HL-60/S4 (cell line): ENCODE results near the gene MEGF10.

Experiments
- in situ Hi-C: fragments of 300-500 bp; cut with MboI; formaldehyde crosslinking; loops from 2 replicates; pipeline ENCODE4 v1.14.3; 2022; ENCODE audit warnings: low sequenced_read_pairs

The MEGF10 gene

DNA sequence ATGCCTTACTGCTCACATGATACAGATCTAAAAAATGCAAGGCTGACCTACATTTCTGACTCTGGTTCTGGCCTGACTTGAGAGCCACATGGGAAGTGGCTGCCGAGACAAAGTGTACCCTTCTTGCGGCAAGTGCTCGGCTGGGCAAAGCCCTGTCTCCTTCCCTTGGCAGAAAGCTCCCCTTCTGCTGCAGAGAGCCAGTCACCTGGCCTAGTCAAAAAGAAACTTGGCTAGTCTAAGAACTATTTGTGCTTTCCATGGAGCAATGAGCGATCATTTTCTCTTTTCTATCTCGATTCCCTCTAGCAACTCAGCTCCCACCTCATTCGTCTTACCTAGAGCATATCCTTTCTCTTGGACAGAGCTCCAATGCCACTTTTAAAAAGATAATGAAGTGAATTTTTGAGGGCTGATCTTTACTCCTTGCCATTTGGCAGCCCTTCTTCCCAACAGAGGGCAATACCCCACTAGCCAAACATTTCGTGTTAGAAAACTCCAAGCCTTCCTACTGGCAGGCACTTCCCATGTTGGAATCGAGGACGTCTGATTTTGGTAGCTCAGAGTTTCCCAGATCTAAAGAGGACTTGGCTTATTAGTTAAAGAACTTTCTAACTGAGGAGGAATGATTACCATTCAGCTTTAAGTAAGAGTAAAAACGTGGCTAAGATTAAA is 118.8 kb downstream of the MEGF10 start:
- in situ Hi-C loops, result no loop called here

DNA sequence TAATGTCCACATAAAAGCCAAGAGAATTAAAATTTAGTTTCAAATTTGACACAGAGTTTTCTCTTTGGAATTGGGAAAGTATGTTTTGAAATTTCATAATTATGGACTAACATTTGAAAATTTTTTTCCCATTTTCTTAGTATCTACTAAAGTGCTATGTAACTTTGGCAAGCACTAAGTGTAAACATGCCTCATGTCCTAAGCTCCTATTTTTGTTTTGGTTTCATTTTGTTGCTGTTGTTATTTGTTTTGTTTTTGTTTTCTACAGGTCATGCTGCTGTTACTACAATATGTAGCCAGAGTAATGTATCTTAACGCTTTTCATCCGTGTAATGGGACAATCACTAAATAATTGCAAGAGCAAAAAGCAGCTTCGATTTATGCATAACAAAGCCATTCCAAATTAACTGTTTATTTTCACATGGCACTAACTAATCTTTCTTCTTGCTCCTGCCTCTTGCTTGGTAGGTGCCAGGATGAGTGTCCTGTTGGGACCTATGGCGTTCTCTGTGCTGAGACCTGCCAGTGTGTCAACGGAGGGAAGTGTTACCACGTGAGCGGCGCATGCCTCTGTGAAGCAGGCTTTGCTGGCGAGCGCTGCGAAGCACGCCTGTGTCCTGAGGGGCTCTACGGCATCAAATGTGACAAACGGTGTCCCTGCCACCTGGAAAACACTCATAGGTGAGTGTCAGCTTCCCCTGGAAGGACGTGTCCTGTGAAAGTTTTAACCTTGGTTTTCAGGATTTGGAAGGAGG is 119.5 kb downstream of the MEGF10 start:
- in situ Hi-C loops, result no loop called here

DNA sequence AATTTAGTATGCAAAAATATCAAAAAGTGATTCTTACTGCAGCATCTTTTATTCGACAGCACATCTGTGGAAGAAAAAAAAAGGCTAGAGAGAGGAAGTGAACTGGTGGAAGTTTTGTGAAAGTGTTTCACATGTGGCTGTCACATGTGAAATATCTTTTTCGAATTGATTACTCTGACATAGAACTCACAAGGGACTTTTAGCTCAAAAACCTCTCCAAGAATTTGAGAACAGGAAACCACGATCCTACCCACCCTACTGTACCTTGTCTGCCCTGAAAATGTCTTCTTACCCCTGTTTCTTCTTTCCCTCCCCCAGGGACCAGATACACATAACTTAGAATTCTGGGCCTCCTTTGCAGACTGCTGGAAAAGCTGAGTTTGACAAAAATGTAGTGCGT is 120.4 kb downstream of the MEGF10 start:
- in situ Hi-C loops, result no loop called here

DNA sequence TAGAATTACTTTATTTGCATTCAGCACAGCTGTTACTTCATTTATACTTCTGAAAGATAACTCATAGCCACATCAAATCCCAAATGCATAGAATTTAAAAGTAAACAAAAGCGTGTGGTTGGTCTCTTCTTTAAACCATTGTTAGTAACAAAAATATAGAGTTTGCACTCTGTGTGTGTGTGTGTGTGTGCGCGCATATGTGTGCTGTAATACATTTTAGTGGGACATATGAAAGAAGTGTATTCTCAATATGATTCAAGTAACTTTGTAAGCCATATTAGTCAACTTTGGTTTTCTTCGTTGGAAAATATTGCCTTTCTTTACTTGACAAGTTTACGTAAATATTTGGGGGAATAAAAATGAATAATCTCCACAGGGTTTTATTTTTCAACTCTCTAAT is 120.8 kb downstream of the MEGF10 start:
- in situ Hi-C loops, result no loop called here

DNA sequence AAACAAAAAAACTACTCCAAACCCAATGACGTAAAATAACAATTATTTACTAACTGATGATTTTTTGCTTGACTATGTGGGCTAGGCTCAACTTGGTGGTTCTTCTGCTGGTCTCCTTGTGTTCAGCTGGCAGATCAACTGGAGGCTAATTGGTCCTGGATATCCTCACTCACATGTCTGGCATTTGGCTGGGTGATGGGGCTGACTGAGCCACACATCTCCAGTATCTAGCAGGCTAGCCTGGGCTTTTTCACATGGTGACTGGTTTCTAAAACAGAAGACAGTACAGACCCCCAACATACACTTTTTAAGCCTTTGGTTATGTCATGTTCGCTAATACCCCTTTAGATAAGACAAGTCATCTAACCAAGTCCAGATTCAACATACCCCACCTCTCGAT is 122.1 kb downstream of the MEGF10 start:
- in situ Hi-C loops, result no loop called here

DNA sequence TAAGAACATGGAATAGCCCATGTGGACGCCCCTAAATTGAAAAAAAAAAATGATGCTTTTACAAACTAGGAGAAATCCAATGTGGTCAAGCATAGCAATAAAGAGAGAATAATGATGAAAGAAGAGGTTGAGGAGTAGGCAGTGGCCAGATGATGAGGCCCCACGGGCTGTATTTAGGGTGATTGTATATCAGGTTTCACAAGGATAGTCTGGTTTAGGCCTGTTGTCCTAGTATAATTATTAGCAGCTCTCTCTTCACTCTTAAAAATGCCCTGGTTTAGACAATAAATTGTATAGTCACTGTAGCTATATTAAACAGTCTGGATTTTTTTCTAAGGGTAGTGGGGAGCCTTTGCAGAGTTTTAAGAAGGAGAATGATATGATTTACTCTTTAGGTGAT is 124.4 kb downstream of the MEGF10 start:
- in situ Hi-C loops, result no loop called here

DNA sequence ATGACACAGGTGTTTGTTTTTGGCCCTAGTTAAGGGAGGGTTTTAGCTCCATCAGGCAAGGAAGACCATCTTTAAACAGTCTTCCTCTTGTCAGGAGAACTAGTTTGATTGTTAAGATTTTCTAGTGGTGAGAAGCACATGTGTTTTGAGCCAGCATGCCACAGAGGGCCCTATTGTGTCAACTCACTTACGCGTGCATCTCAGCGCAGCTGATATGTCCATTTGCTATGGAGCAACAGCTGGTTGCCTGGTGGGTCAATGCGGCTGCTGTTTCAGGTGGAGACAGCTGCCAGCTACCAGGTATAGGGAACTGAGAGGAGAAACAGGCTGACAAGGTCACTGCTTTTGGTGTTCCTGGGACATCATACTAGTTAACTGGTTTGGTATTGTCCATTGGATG is 126.3 kb downstream of the MEGF10 start:
- in situ Hi-C loops, result no loop called here

DNA sequence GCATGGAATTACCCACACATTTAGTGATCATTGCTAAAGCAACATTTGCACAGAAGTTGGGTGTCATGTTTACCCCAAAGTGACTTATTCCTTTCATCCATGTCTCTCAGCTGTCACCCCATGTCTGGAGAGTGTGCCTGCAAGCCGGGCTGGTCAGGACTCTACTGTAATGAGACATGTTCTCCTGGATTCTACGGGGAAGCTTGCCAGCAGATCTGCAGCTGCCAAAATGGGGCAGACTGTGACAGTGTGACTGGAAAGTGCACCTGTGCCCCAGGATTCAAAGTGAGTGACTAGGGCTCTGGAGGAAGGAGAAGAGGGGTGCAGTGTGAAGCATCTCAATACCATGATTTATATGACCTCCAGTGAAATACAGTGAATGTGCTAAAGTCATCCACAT is 126.9 kb downstream of the MEGF10 start:
- in situ Hi-C loops, result no loop called here

DNA sequence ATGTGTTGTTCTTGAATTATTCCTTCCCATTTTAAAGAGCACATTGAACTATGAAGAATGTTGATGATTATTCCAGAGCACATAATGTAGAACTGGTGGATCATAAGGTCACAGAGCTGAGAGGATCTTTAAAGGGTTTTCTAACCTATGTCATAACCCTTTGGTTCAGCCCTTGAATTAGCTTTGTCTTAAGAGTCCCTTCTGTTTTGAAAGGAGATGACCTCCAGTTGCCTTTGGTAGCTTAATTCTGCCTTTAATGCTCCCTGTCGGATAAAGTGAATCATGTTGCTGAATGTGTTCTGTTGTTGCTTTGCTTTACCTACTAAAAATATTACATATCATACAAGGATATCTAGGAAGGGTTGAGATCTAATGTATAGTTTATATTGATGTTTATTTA is 127.8 kb downstream of the MEGF10 start:
- in situ Hi-C loops, result no loop called here

DNA sequence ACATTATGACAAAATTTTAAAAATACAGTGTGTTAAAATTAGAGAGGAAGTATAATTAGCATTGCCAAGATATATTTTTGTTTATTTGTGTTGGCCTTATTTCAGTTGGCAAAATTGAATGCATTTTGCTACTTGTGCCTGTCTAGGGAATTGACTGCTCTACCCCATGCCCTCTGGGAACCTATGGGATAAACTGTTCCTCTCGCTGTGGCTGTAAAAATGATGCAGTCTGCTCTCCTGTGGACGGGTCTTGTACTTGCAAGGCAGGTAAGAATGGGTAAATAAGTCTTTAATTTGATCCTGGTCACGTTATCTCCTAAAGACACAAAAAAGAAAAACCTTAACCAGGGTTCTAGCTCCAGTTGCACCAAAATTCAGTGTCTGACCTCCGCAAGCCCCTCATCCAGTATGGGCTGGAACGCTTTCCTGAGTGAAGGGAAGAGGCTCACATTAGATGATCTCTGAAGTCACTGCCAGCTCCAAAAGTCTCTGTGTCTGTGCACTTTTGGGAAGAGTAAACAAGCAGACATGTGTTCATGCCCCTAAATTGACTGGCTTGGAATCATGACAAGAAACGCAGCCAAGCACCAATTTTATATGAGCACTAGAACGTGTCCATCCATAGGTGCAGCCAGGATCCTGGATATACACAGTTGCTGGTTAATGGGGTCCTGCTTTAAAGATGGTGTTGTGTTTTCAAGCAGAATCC is 128.5 kb downstream of the MEGF10 start:
- in situ Hi-C loops, result no loop called here

DNA sequence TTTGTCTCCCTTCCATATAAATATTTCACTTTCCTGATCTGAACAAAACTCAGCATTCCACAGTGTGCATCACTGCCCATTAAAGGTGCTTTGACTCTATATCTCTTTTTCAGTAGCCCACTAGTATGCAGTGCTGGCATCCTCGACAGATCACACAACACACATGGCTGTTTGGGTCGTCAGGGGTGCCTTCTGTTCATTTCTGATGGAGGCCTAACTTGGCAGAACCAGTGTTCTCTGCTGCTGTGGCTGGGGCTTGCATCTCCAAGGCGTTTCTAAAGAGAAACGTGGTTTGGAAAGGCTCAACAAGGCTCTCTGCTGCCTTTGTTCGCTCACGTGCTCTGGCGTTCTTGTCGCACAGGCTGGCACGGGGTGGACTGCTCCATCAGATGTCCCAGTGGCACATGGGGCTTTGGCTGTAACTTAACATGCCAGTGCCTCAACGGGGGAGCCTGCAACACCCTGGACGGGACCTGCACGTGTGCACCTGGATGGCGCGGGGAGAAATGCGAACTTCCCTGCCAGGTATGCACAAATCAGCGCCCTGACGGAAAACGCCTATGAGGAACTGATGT is 129.2 kb downstream of the MEGF10 start:
- in situ Hi-C loops, result no loop called here

DNA sequence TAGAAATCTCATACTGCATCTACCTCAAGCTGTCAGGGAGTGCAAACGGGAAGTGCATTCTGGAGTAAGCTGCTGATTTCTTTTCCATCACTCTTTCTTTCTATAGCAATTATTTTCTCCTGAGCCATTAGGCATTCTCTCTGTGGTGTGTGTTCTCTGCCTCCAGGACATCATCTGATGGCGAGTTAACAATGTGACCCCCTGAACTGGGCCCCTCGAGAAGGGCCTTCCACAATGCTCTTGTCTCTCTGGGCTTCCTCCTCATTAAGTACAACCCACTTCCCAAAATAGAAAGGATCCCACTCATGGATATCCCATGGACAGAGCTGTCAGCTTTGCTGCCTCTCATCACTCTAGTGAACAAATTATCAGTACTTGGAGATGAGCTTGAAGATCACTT is 130.2 kb downstream of the MEGF10 start:
- in situ Hi-C loops, result no loop called here

DNA sequence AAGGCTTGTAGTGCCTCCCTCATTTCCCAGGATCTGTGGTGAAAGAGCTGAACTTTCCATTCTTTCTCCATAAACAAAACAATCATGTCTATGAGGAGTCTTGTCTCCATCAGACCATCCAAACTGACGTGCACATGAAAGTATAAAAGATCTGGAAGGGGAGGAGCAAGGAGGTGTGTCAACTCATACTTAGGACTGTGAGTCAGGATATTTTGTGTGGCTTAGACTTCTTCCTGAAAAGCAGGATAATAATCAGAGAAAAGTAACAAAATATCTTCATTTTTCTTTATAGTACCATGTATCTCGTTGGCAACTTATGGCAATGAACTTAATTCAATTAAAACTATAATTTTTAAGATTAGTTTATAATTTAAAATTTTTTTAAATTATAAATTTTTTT is 130.9 kb downstream of the MEGF10 start:
- in situ Hi-C loops, result no loop called here

DNA sequence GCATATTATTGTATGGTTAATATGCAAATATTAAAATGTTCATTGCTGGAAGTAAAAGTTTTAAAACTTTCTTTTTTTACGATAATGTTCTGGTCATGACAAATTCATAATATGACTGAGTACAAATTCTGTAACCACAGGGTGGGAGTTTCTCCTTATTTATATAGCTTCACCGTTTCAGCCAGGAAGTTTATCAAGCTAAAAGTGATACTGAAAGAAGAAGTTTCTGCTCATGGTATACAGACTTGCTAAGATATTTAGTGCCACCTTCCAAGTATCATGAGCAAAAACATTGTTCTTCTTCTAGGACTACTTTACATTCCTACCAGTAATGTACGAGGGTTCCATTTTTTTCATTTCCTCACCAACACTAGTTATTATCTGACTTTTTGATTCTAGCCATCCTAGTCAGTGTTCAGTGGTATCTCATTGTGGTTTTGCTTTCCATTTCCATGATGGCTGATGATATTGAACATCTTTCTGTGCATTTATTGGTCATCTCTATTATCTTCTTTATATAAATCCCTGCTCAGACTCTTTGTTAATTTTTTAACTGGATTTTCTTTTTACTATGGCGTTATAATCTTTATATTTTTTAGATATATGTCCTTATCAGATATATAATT is 132.7 kb downstream of the MEGF10 start:
- in situ Hi-C loops, result no loop called here

DNA sequence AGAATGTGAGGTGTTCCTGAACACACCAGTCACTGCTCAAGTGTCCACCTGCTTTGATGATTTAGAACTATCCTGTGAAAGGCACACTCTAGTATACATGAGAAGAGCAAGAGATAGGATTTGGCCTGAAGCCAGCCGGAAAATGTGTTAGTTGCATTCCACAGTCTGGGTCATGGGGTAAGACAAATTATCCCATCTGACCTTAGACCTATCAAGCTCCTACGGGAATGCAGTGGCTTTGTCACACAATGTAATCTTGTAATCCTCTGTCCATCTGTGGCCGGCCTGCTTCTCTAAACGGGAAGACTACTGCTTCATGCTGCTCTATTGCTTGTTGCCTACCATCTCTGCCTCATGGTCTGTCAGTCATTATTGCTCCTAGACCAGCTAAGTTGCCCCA is 134.4 kb downstream of the MEGF10 start:
- in situ Hi-C loops, result no loop called here

DNA sequence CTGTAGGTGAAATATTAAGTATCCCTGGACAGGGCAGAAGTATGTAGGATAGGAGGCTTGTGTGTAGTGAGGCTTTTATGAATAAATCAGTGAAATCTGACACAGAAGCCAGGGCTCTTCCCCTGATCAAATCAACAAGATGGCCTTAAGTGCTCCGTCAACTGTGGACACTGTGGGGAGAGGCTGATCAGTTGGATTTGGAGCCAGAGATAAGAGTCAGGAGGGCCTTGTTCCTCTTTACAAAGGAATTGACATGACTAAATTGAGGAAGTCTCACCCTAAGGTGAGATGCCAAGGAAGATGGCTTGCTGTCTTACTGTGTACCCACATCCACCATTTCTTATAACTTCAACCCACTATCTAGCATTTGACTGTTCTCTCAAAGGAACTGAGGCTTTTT is 135.3 kb downstream of the MEGF10 start:
- in situ Hi-C loops, result no loop called here

DNA sequence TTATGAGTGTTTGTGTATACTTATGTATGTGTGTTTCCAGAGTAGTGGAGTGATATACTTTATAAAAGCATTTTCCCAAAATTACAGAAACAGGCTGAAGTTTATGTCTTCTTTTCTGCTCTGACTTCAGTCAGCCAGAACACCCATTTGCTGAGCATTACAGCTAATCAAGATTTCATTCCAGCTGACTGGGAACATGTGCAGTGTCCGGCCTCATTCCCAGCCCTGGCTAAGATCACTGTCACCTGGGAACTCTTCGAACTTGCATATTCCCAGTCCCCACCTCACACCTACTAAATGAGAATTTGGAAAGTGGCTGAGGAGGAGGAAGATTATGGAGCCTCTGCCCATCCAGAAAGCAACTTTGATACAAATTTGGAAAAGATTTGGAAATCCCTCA is 136.1 kb downstream of the MEGF10 start:
- in situ Hi-C loops, result no loop called here

DNA sequence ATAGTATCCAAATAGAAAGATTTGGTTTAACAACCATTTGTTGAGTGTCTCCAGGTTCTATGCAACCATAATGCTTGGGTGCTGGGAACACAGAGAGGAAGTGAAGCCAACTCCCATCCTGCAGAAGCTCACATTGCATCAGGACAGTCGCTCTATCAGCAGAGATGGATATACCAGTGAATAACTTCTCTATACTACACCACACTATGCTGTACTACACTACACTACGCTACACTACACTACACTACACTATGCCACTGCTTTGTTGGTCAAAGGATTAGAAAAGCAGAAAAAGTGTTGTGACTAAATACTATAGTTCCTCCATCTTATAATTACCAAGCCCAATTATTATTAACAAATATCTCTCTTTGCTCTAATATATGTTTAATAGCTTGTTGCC is 137.7 kb downstream of the MEGF10 start:
- in situ Hi-C loops, result no loop called here

DNA sequence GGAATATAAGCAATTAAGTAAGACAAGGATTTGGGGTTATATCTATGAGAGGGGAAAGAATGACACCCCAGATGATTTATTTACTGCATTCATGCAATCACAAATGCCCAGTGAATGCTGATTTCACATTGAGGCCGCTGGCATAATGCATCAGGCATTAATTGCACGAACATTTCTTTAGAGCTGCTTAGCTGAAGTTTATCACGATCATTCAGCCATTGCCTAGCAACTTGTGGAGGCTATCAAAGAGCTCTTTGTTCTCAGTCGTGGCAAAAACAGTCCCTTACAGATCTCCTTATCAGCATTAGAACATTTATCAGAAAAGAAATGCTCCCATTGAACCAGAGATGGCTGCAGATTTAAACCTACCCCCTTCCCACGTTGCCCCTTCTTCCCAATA is 138.2 kb downstream of the MEGF10 start:
- in situ Hi-C loops, result no loop called here

DNA sequence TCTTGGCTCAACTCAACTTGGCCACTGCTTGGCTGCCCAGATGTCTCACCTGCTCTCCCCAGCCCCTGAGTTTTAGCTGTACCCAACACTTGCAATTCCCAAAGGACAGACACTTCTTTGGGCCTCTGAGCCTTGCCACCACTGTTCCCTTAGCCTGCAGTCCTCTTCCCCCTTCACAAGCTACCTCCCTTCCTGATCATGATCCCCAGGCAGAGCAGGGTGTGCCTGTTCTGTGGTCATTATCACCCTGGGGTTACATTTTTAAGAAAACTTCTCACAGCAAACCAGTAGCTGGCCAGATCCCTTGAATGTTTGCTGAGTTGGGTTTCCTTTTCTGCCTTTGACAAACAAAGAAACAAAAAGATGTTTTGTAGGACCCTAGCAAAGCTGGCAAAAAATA is 139.3 kb downstream of the MEGF10 start:
- in situ Hi-C loops, result no loop called here

DNA sequence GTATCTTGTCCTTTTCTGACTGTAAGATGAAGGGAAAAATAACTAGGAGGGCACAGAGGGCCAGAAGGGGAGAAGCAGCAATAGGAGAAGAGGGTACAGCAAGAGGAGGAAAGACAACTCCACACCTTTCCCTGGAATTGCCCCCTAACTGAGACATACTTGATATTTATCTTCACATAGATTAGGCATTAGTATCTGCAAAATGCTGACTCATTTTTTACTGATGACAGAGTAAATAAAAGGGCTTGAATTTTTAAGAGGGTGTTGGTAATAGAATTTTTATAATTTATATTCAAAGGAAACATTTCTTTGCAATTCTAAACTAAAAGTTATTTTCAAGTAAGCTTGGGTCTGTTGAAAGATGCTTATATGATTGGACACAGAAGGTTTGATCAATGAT is 140.0 kb downstream of the MEGF10 start:
- in situ Hi-C loops, result no loop called here
